B cell (primary cell): ENCODE measurements around the gene RCOR3.

ENCODE experiments used
- CTCF ChIP-seq: fragments of 200-600 bp; IDR thresholded peaks from one replicate; pipeline ENCODE4 v1.8.0; 2022; ENCODE audit warnings: antibody characterized with exemption, mild to moderate bottlenecking
- EZH2 ChIP-seq: IDR thresholded peaks from 2 replicates; pipeline ENCODE4 v1.6.1; 2012; ENCODE audit warnings: borderline replicate concordance, low read depth, mild to moderate bottlenecking, moderate library complexity, low read length; ENCODE audit not compliant: insufficient read depth, poor library complexity, severe bottlenecking

- TF ChIP-seq CTCF (no peak), EZH2 (no peak)
Observed at GRCh38 chr1:211345719-211346118, 86.6 kb downstream of the RCOR3 start.
